AG20443 (cell line): Measurements from ENCODE around the gene PRUNE2.
"Not testable (repeated sequence)": the region's sequence is repeated elsewhere in the genome, so short reads cannot be mapped to it uniquely, and the experiment has no call there.

Experiments used
- DNase-seq: peaks from one replicate; pipeline ENCODE4 v3.0.0; 2012; ENCODE audit warnings: low spot score, mixed read lengths

The PRUNE2 gene

GRCh38 chr9:76905791-76906646 is at the start of gene PRUNE2:
TSS of gene PRUNE2 (minus strand) at chr9:76906114. CDS start at chr9:76905963, 151 bp downstream.
- peak; percentile 92 for DNase-seq

GRCh38 chr9:76955406-76955805 is 49.5 kb upstream of the PRUNE2 start:
- DNase-seq = not testable (repeated sequence)

- no peak for DNase-seq
Measured at GRCh38 chr9:76949865-76950264, 44.0 kb upstream of the PRUNE2 start.

- DNase-seq = no peak
Measured at GRCh38 chr9:76944011-76944410, 38.1 kb upstream of the PRUNE2 start.

GRCh38 chr9:76943054-76943453 is 37.1 kb upstream of the PRUNE2 start:
- no peak for DNase-seq

GRCh38 chr9:76932757-76933156 is 26.8 kb upstream of the PRUNE2 start:
- DNase-seq = peak; percentile 67

- DNase-seq = no peak
Measured at GRCh38 chr9:76932265-76932664, 26.4 kb upstream of the PRUNE2 start.

GRCh38 chr9:76927540-76928240 is 21.8 kb upstream of the PRUNE2 start:
- DNase-seq = no peak

- DNase-seq = no peak
Measured at GRCh38 chr9:76926846-76927245, 20.9 kb upstream of the PRUNE2 start.

- peak; percentile 83 for DNase-seq
Measured at GRCh38 chr9:76926324-76926741, 20.4 kb upstream of the PRUNE2 start.

- no peak for DNase-seq
Measured at GRCh38 chr9:76921165-76921564, 15.3 kb upstream of the PRUNE2 start.

GRCh38 chr9:76917299-76917698 is 11.4 kb upstream of the PRUNE2 start:
- peak; percentile 30 for DNase-seq

GRCh38 chr9:76916231-76916630 is 10.3 kb upstream of the PRUNE2 start:
- no peak for DNase-seq

- DNase-seq = no peak
Measured at GRCh38 chr9:76913467-76913866, 7.6 kb upstream of the PRUNE2 start.

GRCh38 chr9:76912636-76913275 is 6.8 kb upstream of the PRUNE2 start:
- DNase-seq = peak; percentile 62

GRCh38 chr9:76911971-76912370 is 6.1 kb upstream of the PRUNE2 start:
- no peak for DNase-seq

- DNase-seq = no peak
Measured at GRCh38 chr9:76910861-76911260, 4.9 kb upstream of the PRUNE2 start.

GRCh38 chr9:76906647-76906975 is 697 bp upstream of the PRUNE2 start:
- no peak for DNase-seq

GRCh38 chr9:76904661-76905457 is 1.1 kb downstream of the PRUNE2 start:
- DNase-seq = no peak

GRCh38 chr9:76902395-76902794 is 3.5 kb downstream of the PRUNE2 start:
- DNase-seq = no peak

- DNase-seq = no peak
Measured at GRCh38 chr9:76901801-76902200, 4.1 kb downstream of the PRUNE2 start.

- DNase-seq = no peak
Measured at GRCh38 chr9:76900884-76901440, 5.0 kb downstream of the PRUNE2 start.
